Measurements from ENCODE around the gene ADGRE2.

GRCh38 chr19:14683439-14683838 lies 94.9 kb downstream of the ADGRE2 start:
- no peak for TF ChIP-seq EZH2 (IDR thresholded peaks at IDR 0.05; ENCODE audit: low read length, unreplicated experiment)
- TF ChIP-seq CTCF (conservative IDR thresholded peaks at IDR 0.05; ENCODE audit: low read depth, low read length) = no peak
- no peak for TF ChIP-seq EZH2phosphoT487 (IDR thresholded peaks at IDR 0.05; ENCODE audit: borderline replicate concordance, low read length)

Data from PC-3 (cell line).